Psoas muscle (tissue), 8 donors: ENCODE measurements around the gene EEF1AKMT4. TPM values are rescaled to one million over a fixed set of nuclear protein-coding genes. Genes with fewer than 3 reads are reported as not detected.

Source experiments
- ATAC-seq, 4 donors: fragments of 200-7000 bp; cut with Tn5 transposase; one replicate each; pipeline ENCODE4 v1.9.1; 2020; ENCODE audit warnings: moderate library complexity in 3 of 4, mild to moderate bottlenecking in 2 of 4
- DNase-seq, 2 donors: peaks; one replicate each; pipeline ENCODE4 v3.0.0-alpha.2; 2020
- H3K27ac ChIP-seq: fragments of 200-600 bp; one replicate; pipeline ENCODE4 v1.8.0; 2022
- H3K27me3 ChIP-seq, 3 donors: fragments of 200-600 bp in 1 of 3; one replicate each; pipeline versions ENCODE4 v1.6.1 to v1.8.0; 2013 to 2022; ENCODE audit warnings: low read length in 2 of 3, mild to moderate bottlenecking in 2 of 3, moderate library complexity in 1 of 3; ENCODE audit not compliant: insufficient read depth in 3 of 3
- H3K36me3 ChIP-seq, 2 donors: fragments of 200-600 bp in 1 of 2; one replicate each; pipeline versions ENCODE4 v1.6.1 to v1.8.0; 2013 to 2022; ENCODE audit warnings: low read depth in 1 of 2, mild to moderate bottlenecking in 1 of 2, moderate library complexity in 1 of 2; ENCODE audit not compliant: insufficient read depth in 1 of 2
- H3K4me1 ChIP-seq: fragments of 200-600 bp; one replicate; pipeline ENCODE4 v1.8.0; 2022
- H3K4me3 ChIP-seq: fragments of 200-600 bp; one replicate; pipeline ENCODE4 v1.8.0; 2022; ENCODE audit warnings: mild to moderate bottlenecking
- H3K9me3 ChIP-seq: fragments of 200-600 bp; one replicate; pipeline ENCODE4 v1.8.0; 2022
- WGBS, 3 donors: extraction: QIAGEN DNeasy Blood & Tissue Kit; methylation state at CpG; one replicate each; pipeline versions ENCODE4 v1.1.6 to v1.1.7; 2013; 5-methylcytosine and 5-hydroxymethylcytosine counted together
- intact Hi-C, 2 donors: fragments of 100-400 bp; cut with DNase I; formaldehyde crosslinking; loops; one replicate each; pipeline versions ENCODE4 v1.11.0 to v1.14.2; 2022
- polyA plus RNA-seq, 3 donors: library from polyadenylated mRNA; stranded (reverse); fragments of 200-250 nt; gene quantifications; one replicate each; pipeline ENCODE4 v1.2.3, GENCODE V29; 2013
- total RNA-seq, 4 donors: library from RNA; stranded (reverse); fragmentation: NEBNext Ultra II Directional in 2 of 4; extraction: Animal tissue kit (Norgen Biotek cat#: 25700) in 2 of 4; gene quantifications; one replicate each; pipeline versions ENCODE4 v1.2.1 to v1.2.4, GENCODE V29; 2021 to 2023
- TF ChIP-seq, protein P1 (sequence below): fragments of 200-600 bp; IDR thresholded peaks from one replicate; pipeline ENCODE4 v1.8.0; 2022; ENCODE audit warnings: antibody characterized with exemption
- donor health status: healthy with polysubstance abuse.
- donor health status: DM: no; HTN: no; CAD: no; lungs with moderate emphysema.
- donor health status: Bipolar disorder and iron deficiency.
- donor health status: healthy.
- donor health status: DM: yes; HTN: yes; CAD: no.
- donor health status: DM: no; HTN: no; CAD: no.
- donor health status: DM: no; HTN: no; CAD: no.
- donor health status: DM: yes; HTN: yes; CAD: no.

The EEF1AKMT4 gene
- total and polyA plus RNA-seq, 7 donors = 1.8 to 25.5 (median 8.2) TPM

DNA sequence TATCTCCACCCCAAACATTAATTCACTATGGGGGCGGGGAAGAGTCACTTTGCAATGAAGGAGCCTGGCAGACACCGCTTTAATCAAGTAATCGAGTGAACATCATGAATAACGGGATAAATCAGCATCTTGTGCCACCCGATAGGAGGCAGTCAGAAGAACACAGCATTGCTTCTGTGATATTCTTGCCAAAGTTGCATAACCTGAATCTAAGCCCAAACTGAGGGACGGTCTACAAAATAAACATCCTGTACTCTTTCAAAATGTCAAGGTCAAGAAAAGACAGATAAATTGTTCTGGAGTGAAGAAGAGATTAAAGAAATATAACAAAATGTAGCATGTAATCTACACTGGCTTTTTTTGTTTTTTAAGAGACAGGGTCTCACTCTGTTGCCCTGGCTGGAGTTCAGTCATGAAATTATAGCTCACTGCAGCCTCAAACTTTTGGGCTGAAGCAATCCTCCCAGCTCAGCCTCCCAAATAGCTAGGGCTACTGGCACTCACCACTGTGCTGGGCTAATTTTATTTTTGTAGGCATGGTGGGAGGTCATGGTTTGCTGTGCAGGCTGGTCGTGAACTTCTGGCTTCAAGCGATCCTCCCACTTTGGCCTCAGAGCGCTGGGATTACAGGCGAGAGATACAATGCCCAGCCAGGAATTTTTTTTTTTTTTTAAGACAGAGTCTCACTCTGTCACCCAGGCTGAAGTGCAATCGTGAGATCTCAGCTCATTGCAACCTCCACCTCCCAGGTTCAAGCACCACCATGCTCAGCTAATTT, 40.1 kb upstream of the EEF1AKMT4 start:
- DNase-seq (no peak), ATAC-seq (no peak)
- TF ChIP-seq, protein P1, sequence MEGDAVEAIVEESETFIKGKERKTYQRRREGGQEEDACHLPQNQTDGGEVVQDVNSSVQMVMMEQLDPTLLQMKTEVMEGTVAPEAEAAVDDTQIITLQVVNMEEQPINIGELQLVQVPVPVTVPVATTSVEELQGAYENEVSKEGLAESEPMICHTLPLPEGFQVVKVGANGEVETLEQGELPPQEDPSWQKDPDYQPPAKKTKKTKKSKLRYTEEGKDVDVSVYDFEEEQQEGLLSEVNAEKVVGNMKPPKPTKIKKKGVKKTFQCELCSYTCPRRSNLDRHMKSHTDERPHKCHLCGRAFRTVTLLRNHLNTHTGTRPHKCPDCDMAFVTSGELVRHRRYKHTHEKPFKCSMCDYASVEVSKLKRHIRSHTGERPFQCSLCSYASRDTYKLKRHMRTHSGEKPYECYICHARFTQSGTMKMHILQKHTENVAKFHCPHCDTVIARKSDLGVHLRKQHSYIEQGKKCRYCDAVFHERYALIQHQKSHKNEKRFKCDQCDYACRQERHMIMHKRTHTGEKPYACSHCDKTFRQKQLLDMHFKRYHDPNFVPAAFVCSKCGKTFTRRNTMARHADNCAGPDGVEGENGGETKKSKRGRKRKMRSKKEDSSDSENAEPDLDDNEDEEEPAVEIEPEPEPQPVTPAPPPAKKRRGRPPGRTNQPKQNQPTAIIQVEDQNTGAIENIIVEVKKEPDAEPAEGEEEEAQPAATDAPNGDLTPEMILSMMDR = no peak
- 34 to 44% (median 36%) methylated on average over 11 of the region's 11 CpGs for WGBS, 3 donors
- intact Hi-C loops = no loop called here
- Histone ChIP-seq H3K4me3 (no peak overlapping the region), H3K27ac (no peak overlapping the region), H3K4me1 (no peaks in the 10 kb centered on the region), H3K9me3 (no peaks in the 10 kb centered on the region), H3K36me3 (no peaks in the 10 kb centered on the region), H3K27me3 (peaks cover 0 to 5% (median 2%) of the 10 kb centered on the region in 3 donors)

DNA sequence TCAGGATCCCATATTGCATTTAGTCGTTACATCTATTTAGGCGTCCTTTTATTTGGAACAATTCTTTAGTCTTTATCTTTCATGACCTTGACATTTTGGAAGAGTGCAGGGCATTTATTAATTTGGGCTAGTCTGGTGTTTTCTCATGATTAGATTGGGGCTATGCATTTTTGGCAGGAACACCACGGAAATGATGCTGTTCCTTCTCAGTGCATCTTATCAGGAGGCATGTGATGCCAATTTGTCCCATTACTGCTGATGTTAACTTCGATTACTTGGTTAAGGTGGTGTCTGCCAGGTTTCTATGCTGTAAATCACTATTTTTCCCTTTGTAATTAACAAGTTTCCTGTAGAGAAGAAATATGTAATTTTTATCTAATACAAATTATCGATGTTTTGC, 38.2 kb upstream of the EEF1AKMT4 start:
- H3K27ac ChIP-seq = no peak overlapping the region
- no peaks in the 10 kb centered on the region for H3K9me3 ChIP-seq
- intact Hi-C loops = no loop called here
- H3K4me3 ChIP-seq = no peak overlapping the region
- WGBS, 3 donors = 74 to 77% (median 77%) methylated on average over 5 of the region's 5 CpGs
- H3K27me3 ChIP-seq = peaks cover 0 to 5% (median 0%) of the 10 kb centered on the region in 3 donors
- H3K4me1 ChIP-seq = no peaks in the 10 kb centered on the region
- DNase-seq (no peak), ATAC-seq (no peak)
- TF ChIP-seq, protein P1 = no peak
- H3K36me3 ChIP-seq = no peaks in the 10 kb centered on the region

DNA sequence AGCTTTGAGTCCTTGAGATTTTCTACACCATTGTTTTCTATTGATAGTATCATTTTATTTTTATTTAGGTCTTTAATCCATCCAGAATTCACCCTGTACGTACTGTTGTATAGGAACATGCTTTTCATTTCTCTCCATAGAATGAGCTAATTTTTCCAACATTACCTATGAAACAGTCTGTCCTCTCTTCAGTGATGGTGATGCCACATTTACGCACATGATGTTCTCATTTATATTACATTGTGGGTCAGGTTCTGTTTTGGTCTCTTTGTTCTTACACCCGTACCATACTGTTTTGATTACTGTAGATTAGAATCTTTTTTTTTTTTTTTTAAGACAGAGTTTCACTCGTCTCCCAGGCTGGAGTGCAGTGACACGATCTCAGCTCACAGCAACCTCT, 37.8 kb upstream of the EEF1AKMT4 start:
- Histone ChIP-seq H3K4me3 (no peak overlapping the region), H3K27ac (no peak overlapping the region), H3K4me1 (no peaks in the 10 kb centered on the region), H3K27me3 (peaks cover 0 to 5% (median 0%) of the 10 kb centered on the region in 3 donors), H3K9me3 (no peaks in the 10 kb centered on the region), H3K36me3 (no peaks in the 10 kb centered on the region)
- TF ChIP-seq, protein P1 = no peak
- intact Hi-C loops = no loop called here
- ATAC-seq (no peak), DNase-seq (no peak)
- WGBS, 3 donors = 77 to 79% (median 77%) methylated on average over 5 of the region's 5 CpGs

DNA sequence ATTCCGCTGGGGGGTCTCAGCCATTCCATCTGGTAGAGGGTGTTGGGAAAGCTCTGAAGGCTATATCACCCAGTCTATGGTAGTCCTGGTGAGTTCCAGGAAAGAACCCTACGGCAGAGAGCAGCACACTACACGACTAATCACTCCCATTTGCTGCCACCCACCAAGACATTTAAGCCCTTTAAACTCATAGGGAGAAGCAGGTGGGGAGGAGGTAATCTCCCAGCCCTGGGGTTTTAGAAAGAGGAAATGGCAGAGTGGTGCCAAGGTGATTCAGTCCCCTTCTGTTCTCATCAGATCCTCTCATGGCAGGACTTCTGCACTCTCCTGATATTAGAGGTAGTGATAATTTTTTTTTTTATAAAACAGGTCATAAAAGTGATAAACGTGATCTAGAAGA, 30.7 kb upstream of the EEF1AKMT4 start:
- no peaks in the 10 kb centered on the region for H3K36me3 ChIP-seq
- H3K4me3 ChIP-seq = no peak overlapping the region
- no peaks in the 10 kb centered on the region for H3K4me1 ChIP-seq
- no peak for DNase-seq
- no peaks in the 10 kb centered on the region for H3K9me3 ChIP-seq
- H3K27ac ChIP-seq = no peak overlapping the region
- 49 to 60% (median 51%) methylated on average over 4 of the region's 4 CpGs for WGBS, 3 donors
- intact Hi-C loops = no loop called here
- peaks cover 0 to 8% (median 0%) of the 10 kb centered on the region in 3 donors for H3K27me3 ChIP-seq
- TF ChIP-seq, protein P1 = no peak
- ATAC-seq = no peak
